Astrocyte of the spinal cord (primary cell): ENCODE measurements around the gene RGS17.

Experiments used
- DNase-seq: peaks from one replicate; pipeline ENCODE4 v3.0.0; 2011; ENCODE audit warnings: low read depth, low spot score
- H3K4me3 ChIP-seq: 2 replicates; pipeline ENCODE4 v1.5.1; 2011; ENCODE audit warnings: low read depth, mild to moderate bottlenecking, low read length, moderate library complexity
- CTCF ChIP-seq: IDR thresholded peaks from 2 replicates; pipeline ENCODE4 v1.5.1; 2012; ENCODE audit warnings: low read depth, mild to moderate bottlenecking, low read length, inconsistent platforms
- in situ Hi-C: cut with HindIII; loops from 2 replicates; pipeline ENCODE4 v1.10.0; 2017; ENCODE audit warnings: low sequenced_read_pairs

Gene RGS17

DNA sequence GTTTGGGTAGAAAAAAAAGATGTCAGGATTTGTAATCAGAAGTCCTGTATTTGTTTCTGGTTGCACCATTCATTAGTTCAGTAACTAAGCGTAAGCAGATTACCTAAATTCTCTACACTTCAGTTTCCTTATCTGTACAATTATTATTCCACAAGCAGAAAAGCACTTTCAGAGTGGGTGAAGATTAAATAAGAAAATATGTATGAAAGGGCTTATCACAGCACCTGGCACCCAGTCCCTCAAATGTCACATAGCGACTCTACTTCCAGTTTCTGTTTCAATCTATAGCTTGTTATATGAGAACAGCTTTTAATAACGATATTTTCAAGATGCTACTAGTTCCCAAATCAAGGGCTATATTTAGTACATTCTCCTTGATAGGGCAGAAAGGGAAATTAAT is 31.4 kb downstream of the RGS17 start:
- DNase-seq, result no peak
- no peak overlapping the region for H3K4me3 ChIP-seq
- no peak for TF ChIP-seq CTCF
- in situ Hi-C loops, result no loop called here

DNA sequence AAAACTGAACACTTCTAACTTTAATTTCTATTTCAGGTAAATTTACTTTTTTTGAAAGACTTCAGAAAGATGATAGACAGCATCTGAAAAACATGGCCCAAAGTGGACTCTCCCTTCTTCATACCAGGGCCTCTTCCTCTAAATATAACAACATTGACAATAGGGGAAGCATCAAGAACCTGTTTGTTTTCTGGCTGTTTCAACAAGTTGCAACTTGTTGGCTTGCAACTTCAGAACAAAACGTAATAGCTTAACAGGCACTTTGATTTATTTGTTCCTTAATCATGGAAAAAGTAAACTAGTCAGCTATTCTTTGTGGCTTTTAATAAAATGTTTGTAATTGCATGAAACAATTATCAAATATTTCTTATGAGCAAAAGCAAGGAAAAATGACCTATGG is 34.3 kb downstream of the RGS17 start:
- no peak for TF ChIP-seq CTCF
- H3K4me3 ChIP-seq, result no peak overlapping the region
- no peak for DNase-seq
- in situ Hi-C loops, result no loop called here

- TF ChIP-seq CTCF, result no peak
- in situ Hi-C loops, result no loop called here
- peak; percentile 14 for DNase-seq
- no peak overlapping the region for H3K4me3 ChIP-seq
These were observed 35.1 kb downstream of the RGS17 start for GRCh38 chr6:153096031-153096430.

- in situ Hi-C loops, result no loop called here
- DNase-seq, result peak; percentile 92
- H3K4me3 ChIP-seq, result no peak overlapping the region
- no peak for TF ChIP-seq CTCF
These were observed 38.7 kb downstream of the RGS17 start for GRCh38 chr6:153092082-153093013.

GRCh38 chr6:153090241-153090930 is 40.7 kb downstream of the RGS17 start:
- no peak for TF ChIP-seq CTCF
- in situ Hi-C loops, result no loop called here
- peak; percentile 84 for DNase-seq
- no peak overlapping the region for H3K4me3 ChIP-seq

DNA sequence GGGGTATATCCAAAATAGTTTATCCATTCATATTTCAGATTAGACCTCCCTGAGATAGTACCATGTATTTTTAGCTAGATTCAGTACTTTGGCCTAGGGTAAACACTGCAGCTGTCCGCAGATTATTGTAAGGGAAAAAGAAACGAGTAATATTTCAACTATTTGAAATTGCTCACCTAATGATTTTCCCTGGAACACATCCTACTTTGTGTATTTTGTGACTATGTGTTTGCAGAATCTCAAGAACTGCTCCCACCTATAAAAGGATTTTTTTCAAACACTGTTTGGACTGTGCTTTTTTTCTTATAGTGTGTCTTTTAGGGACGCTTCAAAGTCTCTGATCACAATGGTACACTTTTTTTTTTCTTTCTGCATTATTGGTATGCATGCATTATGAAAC is 42.3 kb downstream of the RGS17 start:
- in situ Hi-C loops, result no loop called here
- no peak for DNase-seq
- TF ChIP-seq CTCF, result no peak
- H3K4me3 ChIP-seq, result no peak overlapping the region
